ENCODE data around the gene PPIE.
A peak's percentile ranks its signal among the peaks of the same experiment; 100 is the strongest.

PPIE gene

GRCh38 chr1:39738622-39739366, at the start of gene PPIE:
PPIE (plus strand) TSS chr1:39738882; CDS start chr1:39738901, 19 bp downstream.
- DNase-seq, result peak; percentile 95

- DNase-seq, result no peak
Measured at GRCh38 chr1:39689214-39689613, 49.5 kb upstream of the PPIE start.

GRCh38 chr1:39689635-39690034, 49.0 kb upstream of the PPIE start:
- no peak for DNase-seq

GRCh38 chr1:39690225-39690624, 48.5 kb upstream of the PPIE start:
- no peak for DNase-seq

GRCh38 chr1:39690794-39691382, 47.8 kb upstream of the PPIE start:
- DNase-seq, result no peak

GRCh38 chr1:39691383-39692151, 47.1 kb upstream of the PPIE start, which contains the start of gene HPCAL4:
HPCAL4 (minus strand) TSS chr1:39691433; CDS start chr1:39684603, 6,830 bp downstream.
- DNase-seq, result peak; percentile 86

- DNase-seq, result no peak
Measured at GRCh38 chr1:39692152-39693074, 46.3 kb upstream of the PPIE start.

- DNase-seq, result no peak
Measured at GRCh38 chr1:39694026-39694425, 44.7 kb upstream of the PPIE start.

- no peak for DNase-seq
Measured at GRCh38 chr1:39695016-39695415, 43.7 kb upstream of the PPIE start.

- no peak for DNase-seq
Measured at GRCh38 chr1:39696448-39696847, 42.2 kb upstream of the PPIE start.

- DNase-seq, result no peak
Measured at GRCh38 chr1:39698568-39698967, 40.1 kb upstream of the PPIE start.

- DNase-seq, result no peak
Measured at GRCh38 chr1:39699419-39699818, 39.3 kb upstream of the PPIE start.

- no peak for DNase-seq
Measured at GRCh38 chr1:39700348-39700747, 38.3 kb upstream of the PPIE start.

- peak; percentile 42 for DNase-seq
Measured at GRCh38 chr1:39701049-39701439, 37.6 kb upstream of the PPIE start.

GRCh38 chr1:39704757-39705156, 33.9 kb upstream of the PPIE start:
- no peak for DNase-seq

GRCh38 chr1:39707506-39707905, 31.2 kb upstream of the PPIE start:
- DNase-seq, result no peak

- DNase-seq, result no peak
Measured at GRCh38 chr1:39711104-39711965, 27.3 kb upstream of the PPIE start.

GRCh38 chr1:39711966-39712340, 26.7 kb upstream of the PPIE start:
- no peak for DNase-seq

- no peak for DNase-seq
Measured at GRCh38 chr1:39713557-39713956, 25.1 kb upstream of the PPIE start.

- DNase-seq, result no peak
Measured at GRCh38 chr1:39717809-39718208, 20.9 kb upstream of the PPIE start.

- no peak for DNase-seq
Measured at GRCh38 chr1:39720094-39720999, 18.3 kb upstream of the PPIE start.
